MM.1S (cell line): Measurements from ENCODE around the gene ZIC5.
"Not testable (repeated sequence)": the region's sequence is repeated elsewhere in the genome, so short reads cannot be mapped to it uniquely, and the experiment has no call there.

Experiments
- DNase-seq: peaks from one replicate; pipeline ENCODE4 v3.0.0-alpha.2; 2015
- H2AFZ ChIP-seq: fragments of 300-600 bp; sonication (generic); 2 replicates; pipeline ENCODE4 v1.6.0; 2016; ENCODE audit warnings: antibody characterized with exemption, low read length
- H3F3A ChIP-seq: fragments of 300-600 bp; sonication (generic); 2 replicates; pipeline ENCODE4 v1.6.1; 2016; ENCODE audit warnings: mild to moderate bottlenecking, antibody characterized with exemption, low read length, moderate library complexity, mixed read lengths; ENCODE audit not compliant: insufficient read depth
- H3K27ac ChIP-seq: fragments of 300-600 bp; sonication (generic); 2 replicates; pipeline ENCODE4 v1.5.1; 2016; ENCODE audit warnings: mild to moderate bottlenecking, low read length
- H3K27me3 ChIP-seq: fragments of 300-600 bp; sonication (generic); replicated peaks from 2 replicates; pipeline ENCODE4 v1.6.0; 2016; ENCODE audit warnings: low read length; ENCODE audit not compliant: insufficient read depth
- H3K36me3 ChIP-seq: fragments of 300-600 bp; sonication (generic); replicated peaks from 2 replicates; pipeline ENCODE4 v1.6.1; 2016; ENCODE audit warnings: mild to moderate bottlenecking, low read length, mixed read lengths; ENCODE audit not compliant: insufficient read depth
- H3K4me1 ChIP-seq: fragments of 300-600 bp; sonication (generic); 2 replicates; pipeline ENCODE4 v1.6.1; 2016; ENCODE audit warnings: low read length, mixed read lengths
- H3K4me2 ChIP-seq: fragments of 300-600 bp; sonication (generic); 2 replicates; pipeline ENCODE4 v1.6.0; 2016; ENCODE audit warnings: low read depth, low read length
- H3K4me3 ChIP-seq: fragments of 300-600 bp; sonication (generic); 2 replicates; pipeline ENCODE4 v1.5.1; 2016; ENCODE audit warnings: low read length, mixed read lengths
- H3K79me2 ChIP-seq: fragments of 300-600 bp; sonication (generic); 2 replicates; pipeline ENCODE4 v1.6.1; 2016; ENCODE audit warnings: mixed run types, low read length, mixed read lengths
- H3K9ac ChIP-seq: fragments of 300-600 bp; sonication (generic); 2 replicates; pipeline ENCODE4 v1.6.1; 2016; ENCODE audit warnings: low read length, mixed read lengths
- H3K9me2 ChIP-seq: fragments of 300-600 bp; sonication (generic); replicated peaks from 2 replicates; pipeline ENCODE4 v1.6.1; 2016; ENCODE audit warnings: mild to moderate bottlenecking, low read length, mixed read lengths; ENCODE audit not compliant: insufficient read depth
- H3K9me3 ChIP-seq: fragments of 300-600 bp; sonication (generic); replicated peaks from 2 replicates; pipeline ENCODE4 v1.6.1; 2016; ENCODE audit warnings: mild to moderate bottlenecking, low read length, mixed read lengths; ENCODE audit not compliant: insufficient read depth
- H4K20me1 ChIP-seq: fragments of 300-600 bp; sonication (generic); 2 replicates; pipeline ENCODE4 v1.6.1; 2016; ENCODE audit warnings: mild to moderate bottlenecking, low read length, moderate library complexity, mixed read lengths; ENCODE audit not compliant: insufficient read depth
- EZH2 ChIP-seq: fragments of 300-600 bp; sonication (generic); optimal IDR thresholded peaks from 2 replicates; pipeline ENCODE3; 2017; ENCODE audit warnings: low read depth, mild to moderate bottlenecking, antibody characterized with exemption, low read length, mixed read lengths
- EZH2phosphoT487 ChIP-seq: fragments of 300-600 bp; sonication (generic); IDR thresholded peaks from 2 replicates; pipeline ENCODE4 v1.6.1; 2018; ENCODE audit warnings: antibody characterized with exemption, low read length
- TF ChIP-seq, protein P1 (sequence below): fragments of 300-600 bp; sonication (generic); IDR thresholded peaks from 2 replicates; pipeline ENCODE4 v1.5.1; 2016; ENCODE audit warnings: antibody characterized with exemption, low read length, mixed read lengths

ZIC5 gene

DNA sequence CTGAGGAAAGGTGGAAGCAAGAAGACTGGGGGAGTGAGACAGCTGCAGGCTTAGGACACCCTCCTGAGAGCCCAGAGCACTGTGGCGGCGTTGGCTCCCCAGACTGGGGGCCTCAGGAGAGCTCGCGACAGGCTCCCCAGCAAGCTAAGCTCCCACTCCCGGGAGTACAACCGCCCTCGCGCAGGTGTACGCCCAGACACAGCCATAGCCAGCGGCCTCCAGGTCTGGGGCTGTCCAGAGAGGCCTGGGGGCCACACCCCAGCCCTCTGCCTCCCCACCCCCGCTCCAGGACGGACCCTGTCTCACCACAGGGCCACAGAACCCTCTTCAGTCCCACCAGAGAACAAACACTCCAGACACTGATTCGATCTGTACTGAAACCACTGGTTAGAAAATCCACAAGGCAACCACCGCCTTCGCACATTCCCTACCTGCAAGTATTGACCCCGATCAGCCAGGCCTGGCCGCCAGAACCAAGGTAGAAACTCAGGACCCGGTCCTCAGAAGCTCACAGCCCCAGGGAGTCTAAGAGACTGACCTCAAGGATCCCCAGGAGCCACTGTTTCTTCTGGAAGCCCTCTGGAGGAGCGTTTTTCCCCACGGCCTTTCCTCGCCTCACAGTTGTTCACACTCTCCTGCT is 16.3 kb downstream of the ZIC5 start:
- H3K27ac ChIP-seq: no peak overlapping the region
- peaks cover 9% of the 10 kb centered on the region; the same call in 1 of the 2 replicates for H3K27me3 ChIP-seq
- no peak overlapping the region for H3K4me3 ChIP-seq
- H3K9me2 ChIP-seq: no peaks in the 10 kb centered on the region
- H3K4me1 ChIP-seq: no peaks in the 10 kb centered on the region
- no peak overlapping the region for H3K4me2 ChIP-seq
- H3K9me3 ChIP-seq: no peaks in the 10 kb centered on the region
- no peaks in the 10 kb centered on the region for H3K79me2 ChIP-seq
- no peak for DNase-seq
- no peaks in the 10 kb centered on the region for H3K36me3 ChIP-seq
- H2AFZ ChIP-seq: no peak overlapping the region
- TF ChIP-seq EZH2 (no peak), EZH2phosphoT487 (no peak)
- TF ChIP-seq, protein P1, sequence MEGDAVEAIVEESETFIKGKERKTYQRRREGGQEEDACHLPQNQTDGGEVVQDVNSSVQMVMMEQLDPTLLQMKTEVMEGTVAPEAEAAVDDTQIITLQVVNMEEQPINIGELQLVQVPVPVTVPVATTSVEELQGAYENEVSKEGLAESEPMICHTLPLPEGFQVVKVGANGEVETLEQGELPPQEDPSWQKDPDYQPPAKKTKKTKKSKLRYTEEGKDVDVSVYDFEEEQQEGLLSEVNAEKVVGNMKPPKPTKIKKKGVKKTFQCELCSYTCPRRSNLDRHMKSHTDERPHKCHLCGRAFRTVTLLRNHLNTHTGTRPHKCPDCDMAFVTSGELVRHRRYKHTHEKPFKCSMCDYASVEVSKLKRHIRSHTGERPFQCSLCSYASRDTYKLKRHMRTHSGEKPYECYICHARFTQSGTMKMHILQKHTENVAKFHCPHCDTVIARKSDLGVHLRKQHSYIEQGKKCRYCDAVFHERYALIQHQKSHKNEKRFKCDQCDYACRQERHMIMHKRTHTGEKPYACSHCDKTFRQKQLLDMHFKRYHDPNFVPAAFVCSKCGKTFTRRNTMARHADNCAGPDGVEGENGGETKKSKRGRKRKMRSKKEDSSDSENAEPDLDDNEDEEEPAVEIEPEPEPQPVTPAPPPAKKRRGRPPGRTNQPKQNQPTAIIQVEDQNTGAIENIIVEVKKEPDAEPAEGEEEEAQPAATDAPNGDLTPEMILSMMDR: no peak
- no peaks in the 10 kb centered on the region for H3F3A ChIP-seq
- H4K20me1 ChIP-seq: no peaks in the 10 kb centered on the region
- H3K9ac ChIP-seq: no peak overlapping the region

DNA sequence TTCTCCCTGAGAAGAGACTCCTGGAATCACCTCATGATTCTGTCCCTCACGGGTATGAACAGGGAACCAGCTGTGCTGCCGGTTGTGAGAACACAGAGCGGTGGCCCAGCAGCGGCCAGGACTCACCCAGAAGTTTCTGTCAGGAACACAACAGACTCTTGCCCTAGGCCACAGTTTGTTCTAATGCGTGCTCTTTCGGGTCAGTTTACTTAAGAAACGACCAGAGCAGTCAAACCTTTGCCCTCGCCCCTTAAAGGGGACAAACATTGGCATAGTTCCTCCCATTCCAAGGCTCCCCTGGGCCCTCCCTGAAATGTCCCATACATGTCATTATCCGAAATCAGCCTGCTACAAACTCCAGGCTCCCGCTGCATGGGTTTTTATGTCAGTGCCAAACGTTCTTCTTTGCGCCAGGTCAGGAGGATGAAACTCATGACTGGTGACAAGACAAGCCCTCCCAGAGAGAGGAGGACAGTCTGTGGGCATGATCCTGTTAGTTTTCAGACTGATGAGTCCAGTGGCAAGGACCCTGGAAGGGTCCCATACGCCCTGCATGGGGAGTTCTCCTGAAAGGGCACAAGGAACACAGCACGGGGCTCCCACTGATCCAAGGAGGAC is 18.3 kb downstream of the ZIC5 start:
- Histone ChIP-seq H3K36me3 (no peaks in the 10 kb centered on the region), H3K4me3 (no peak overlapping the region), H3K27me3 (peaks cover 3% of the 10 kb centered on the region; the same call in 1 of the 2 replicates), H3K9me3 (no peaks in the 10 kb centered on the region), H3K4me1 (no peaks in the 10 kb centered on the region), H3F3A (no peaks in the 10 kb centered on the region), H3K9me2 (no peaks in the 10 kb centered on the region), H3K79me2 (no peaks in the 10 kb centered on the region), H3K27ac (no peak overlapping the region), H2AFZ (no peak overlapping the region), H3K4me2 (no peak overlapping the region), H3K9ac (no peak overlapping the region), H4K20me1 (no peaks in the 10 kb centered on the region)
- TF ChIP-seq EZH2 (no peak), EZH2phosphoT487 (no peak)
- TF ChIP-seq, protein P1: no peak
- no peak for DNase-seq

DNA sequence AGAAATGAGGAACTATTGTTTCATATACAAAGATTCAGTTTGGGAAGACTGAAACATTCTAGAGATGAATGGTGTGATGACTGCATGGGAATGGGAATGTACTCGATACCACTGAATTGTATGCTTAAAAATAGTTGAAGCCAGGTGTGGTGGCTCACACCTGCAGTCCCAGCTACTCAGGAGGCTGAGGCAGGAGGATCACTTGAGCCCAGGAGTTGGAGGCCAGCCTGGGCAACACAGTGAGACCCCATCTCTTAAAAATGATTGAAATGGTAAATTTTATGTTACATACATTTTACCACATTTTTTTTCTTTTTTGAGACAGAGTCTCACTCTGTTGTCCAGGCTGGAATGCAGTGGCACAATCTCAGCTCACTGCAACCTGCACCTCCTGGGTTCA is 19.9 kb downstream of the ZIC5 start:
- not testable (repeated sequence) for H3K4me3 ChIP-seq, H3K4me2 ChIP-seq, H3K9me2 ChIP-seq, H3F3A ChIP-seq, H3K9me3 ChIP-seq, H3K36me3 ChIP-seq, H4K20me1 ChIP-seq, H3K79me2 ChIP-seq, H3K27ac ChIP-seq, H2AFZ ChIP-seq, DNase-seq, H3K4me1 ChIP-seq, H3K27me3 ChIP-seq, H3K9ac ChIP-seq

DNA sequence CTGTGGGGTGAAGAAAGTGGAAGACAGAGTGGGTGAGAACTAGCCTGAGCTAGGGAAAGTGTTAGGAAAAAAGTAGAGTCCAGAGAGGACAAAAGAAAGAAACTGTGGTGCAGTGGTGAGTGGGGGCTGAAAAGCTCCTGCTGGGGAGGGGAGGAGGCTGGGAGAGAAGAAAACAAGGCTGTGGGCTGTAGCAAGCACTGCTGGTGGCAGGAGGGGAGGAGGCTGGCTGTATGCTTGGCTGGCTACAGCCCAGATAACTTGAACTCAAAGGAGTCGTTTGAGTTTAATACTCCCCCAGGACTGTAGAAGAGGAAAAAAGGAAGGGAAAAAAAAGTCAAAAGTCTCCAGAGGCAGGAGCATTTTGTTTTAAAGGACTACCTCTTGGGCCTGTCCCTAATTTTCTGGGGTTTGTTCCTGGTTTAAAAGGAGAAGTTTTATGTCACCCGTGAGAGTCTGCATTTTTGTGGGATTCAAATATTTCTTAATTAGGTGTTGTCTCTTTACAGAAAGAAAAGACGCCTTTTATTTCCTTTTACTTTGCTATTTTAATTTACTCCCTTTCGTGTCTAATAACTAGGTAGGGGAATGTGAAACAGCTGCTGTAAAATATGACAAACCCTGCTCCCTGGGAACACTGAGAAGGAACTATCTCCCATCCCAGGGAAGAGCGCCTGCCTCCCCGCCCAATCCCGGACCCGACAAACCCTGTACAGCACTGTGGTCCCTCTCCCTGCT is 21.7 kb downstream of the ZIC5 start:
- Histone ChIP-seq H2AFZ (no peak overlapping the region), H3K4me3 (no peak overlapping the region), H3K36me3 (no peaks in the 10 kb centered on the region), H3K27ac (no peak overlapping the region), H3K4me1 (no peaks in the 10 kb centered on the region), H4K20me1 (no peaks in the 10 kb centered on the region), H3K9me3 (no peaks in the 10 kb centered on the region), H3K9ac (no peak overlapping the region), H3K4me2 (no peak overlapping the region), H3F3A (no peaks in the 10 kb centered on the region), H3K27me3 (no peaks in the 10 kb centered on the region), H3K9me2 (no peaks in the 10 kb centered on the region), H3K79me2 (no peaks in the 10 kb centered on the region)
- DNase-seq: no peak
- TF ChIP-seq EZH2phosphoT487 (no peak), EZH2 (no peak)
- TF ChIP-seq, protein P1: no peak
